GM19238 (cell line): ENCODE data around the gene KCNMA1.

Experiments
- DNase-seq: peaks from one replicate; pipeline ENCODE4 v3.0.0; 2011; ENCODE audit warnings: low spot score; ENCODE audit not compliant: insufficient read length

The KCNMA1 gene

DNA sequence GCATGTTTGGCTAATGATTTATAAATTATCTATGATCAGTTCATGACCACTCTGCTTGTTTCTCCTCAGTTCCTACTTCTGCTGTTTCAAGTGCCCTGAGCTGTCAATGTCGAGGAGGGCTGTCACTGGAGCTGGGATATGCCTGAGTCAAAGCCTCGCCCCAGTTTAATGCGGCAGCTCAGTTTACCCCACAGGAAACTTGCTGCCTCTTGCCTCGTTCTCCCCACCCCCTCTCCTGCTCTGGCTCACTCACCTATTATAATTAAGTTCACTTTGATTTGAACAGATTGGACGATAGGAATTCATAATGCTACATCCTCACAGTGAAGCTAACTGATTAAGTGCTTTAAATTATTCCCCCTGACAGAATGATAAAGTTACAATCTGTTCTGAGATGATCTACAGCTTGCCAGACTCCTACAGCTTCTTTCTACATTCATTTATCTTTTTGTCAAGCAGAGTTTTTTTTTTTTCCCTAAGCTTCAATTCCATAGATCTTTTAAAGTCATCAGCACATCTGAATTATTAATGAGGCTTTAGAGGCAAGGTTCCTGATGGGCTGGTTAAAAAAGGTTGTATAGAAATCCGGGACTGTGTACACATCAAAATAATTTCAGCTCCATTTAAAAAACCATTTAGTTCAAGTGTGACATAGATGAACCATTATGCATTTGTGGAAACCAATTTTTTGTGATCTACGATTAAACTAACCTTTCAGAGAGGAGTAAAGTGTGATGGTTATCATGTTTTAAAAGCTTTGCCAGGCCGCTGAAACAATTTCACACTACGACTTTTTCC is 758.3 kb downstream of the KCNMA1 start:
- DNase-seq = no peak

DNA sequence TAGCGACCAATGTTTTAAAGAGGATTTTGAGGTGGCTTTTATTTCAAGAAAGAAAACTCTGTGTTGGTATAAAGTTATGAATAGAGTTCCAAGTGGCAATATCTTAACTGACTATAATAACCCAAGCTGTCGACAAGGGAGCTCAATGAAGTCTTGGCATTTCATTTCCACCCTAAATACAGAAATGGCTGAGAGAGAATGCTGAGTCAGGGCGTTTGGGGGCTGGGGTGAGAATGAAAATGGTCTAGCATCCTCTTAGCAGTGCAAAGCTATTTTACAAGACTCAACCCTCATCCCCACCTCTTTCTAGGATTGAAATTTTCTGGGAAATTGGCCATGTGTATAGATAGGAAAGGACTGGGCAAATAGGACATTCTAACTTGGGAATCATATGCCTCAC is 759.1 kb downstream of the KCNMA1 start:
- DNase-seq = no peak

DNA sequence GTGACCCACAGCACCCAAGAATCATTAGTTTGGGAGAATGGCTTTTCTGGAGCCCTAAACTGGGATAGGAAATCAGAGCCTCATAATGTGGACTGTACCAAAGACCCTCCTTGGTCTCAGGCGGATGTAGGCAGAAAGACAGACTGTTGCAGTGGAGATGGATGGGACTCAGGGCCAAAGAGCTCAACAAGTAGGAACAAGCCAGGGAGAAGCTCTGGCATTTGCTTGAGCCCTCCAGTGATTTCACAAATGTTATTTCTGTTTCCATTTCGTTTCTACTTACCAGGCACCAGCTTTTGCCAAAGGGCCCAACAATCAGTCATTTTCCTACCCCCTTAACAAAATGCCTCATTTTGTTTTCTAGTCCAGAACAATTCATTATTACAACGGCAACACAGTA is 762.7 kb downstream of the KCNMA1 start:
- no peak for DNase-seq

DNA sequence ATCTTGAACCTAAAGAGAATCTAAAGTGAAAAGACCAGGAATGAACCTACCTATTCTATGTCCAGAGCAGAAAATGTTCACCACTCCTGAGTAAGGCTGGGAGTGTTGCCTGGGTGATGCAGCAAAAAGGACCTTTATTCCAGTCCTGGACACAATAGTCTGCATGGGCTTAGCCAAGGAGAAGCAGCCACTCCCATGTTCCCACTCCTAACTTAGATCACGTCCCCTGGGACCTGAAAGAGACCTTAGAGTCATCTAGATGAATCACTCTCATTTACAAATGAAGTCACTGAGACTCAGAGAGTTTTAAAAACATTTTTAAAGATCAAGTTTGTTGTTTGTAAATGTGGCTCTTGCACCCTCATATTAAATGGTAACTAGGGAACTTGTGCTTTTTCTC is 763.4 kb downstream of the KCNMA1 start:
- no peak for DNase-seq

DNA sequence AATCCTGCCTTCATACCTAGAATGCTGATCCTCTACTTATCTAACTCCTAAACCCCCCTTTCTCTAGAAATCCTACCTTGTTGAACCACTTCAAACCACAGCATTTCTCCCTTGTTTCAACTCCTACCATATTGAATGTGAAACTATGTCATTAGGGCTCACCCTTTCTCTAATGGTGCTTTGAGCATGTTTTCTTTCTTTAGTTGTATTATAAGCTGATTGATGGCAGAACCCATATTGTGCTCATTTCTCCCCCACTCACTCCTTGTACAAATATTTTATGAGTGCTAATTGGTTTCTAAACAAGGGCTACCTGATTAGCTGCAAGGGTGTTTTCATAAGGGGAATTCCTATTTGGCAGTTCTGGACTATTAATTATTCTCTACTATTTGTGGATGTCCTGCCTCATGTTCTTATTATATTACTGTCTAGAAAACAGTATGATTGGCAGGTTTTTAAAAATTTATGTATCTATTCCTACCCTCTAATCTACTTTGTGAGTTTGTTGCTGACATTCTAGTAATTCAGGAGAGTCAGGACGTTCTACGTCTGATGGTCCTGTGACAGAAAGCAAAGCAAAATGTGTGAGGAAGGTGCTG is 765.8 kb downstream of the KCNMA1 start:
- no peak for DNase-seq

DNA sequence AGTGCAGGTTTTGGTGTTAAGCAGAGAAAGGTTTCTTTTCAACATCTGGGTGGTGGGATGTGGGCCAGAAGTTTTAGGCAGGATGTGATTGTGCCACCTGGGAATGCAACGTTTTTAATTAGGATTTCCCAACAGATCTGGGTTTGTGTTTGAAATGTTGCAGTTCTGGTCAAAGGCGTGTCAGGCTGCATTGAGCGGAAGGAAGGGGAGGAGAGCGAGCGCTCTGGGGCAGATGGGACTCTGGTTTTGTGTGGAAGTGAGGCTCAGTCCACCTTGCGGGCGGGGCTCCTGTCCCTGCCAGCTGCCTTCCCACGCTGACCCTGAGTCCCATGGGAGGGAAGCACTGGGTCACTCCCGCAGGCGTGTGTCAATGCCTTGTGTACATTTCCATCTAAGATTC is 767.7 kb downstream of the KCNMA1 start:
- no peak for DNase-seq

DNA sequence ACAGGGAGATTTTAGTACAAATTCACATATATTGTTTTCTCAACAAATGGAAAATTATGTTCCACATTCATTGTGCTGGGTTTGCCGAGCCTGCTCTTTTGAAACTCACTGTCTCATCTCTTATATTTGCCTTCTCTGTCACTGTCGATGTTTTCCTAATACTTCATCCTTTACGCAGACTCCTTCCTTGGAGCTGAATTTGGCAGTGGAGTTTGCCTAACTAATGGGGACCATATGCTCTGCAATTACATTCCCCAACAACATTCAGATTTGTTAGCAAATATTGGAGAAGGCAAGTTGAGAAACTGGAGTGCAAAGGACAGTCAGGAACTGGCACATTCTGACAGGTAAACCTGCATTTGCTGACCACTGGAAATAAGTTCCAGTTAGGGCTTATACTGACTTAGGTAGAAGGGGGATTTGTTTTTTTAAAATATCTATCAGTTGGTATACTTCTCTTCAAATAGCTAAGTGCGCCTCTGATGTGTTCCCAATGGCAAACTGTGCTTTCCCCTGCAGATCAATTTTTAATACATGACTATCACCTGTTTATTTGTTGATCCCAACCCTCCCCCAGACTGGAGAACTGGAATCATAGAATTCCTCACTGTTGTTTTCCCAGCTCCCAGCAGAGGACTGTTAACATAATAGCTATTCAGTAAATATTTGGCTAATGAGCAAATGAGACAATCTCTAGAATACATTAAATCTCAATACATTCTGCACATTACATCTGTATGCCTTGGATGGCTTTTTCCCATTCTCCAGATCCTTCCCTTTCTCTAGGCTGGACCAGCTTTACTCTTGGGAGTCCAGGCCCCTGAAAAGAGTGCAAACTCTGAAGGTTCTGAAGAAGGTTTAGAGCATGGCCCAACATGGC is 769.3 kb downstream of the KCNMA1 start:
- no peak for DNase-seq

DNA sequence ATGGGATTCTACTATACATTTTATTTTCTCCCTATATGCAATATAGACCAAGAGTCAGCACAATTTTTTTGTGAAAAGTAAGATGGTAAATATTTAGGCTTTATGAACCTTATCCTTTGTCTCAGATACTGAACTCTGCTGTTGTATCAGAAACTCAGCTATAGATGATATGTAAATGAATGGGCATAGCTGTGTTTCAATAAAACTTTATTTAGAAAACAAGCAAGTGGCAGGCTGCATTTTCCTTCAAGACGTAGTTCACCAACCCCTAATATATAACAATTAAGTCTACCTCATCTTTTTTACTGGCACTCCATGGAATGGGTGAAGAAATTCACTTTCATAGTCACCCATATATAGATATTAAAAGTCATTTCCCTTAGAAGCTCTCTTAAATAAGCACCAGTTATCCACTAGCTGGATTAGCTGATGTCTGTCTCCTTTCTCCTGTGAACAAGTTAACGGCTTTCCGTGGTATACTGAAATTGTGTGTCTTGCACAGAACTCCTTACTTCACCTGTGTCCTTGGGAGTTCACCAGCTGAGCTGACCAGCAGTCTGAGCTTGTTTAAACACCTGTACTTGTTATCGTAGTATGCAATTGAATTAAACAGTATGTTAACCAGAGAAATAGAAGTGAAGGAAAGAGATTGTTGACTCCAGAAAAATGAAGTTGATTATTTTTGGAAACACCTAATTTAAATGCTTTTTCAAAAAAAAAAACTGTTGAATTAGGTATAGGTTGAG is 770.6 kb downstream of the KCNMA1 start:
- no peak for DNase-seq

DNA sequence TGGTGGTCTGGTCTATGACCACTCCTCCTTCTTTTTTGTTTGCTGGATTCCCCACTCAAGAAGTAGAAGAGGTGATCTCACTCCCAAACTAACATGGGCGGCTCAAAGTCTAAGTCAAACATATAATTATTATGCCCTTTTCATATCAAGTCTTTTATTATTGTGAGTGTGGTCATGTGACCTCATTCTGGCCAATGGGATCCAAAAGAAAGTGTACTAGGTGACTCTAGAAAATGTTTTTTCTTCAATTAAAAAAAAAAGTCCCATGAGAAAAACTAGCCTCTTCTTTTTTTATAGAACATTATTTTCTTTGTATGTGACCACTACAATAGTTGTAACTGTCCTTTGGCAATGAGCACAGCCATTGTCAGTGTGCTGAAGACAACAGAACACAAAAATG is 772.7 kb downstream of the KCNMA1 start:
- DNase-seq = no peak

DNA sequence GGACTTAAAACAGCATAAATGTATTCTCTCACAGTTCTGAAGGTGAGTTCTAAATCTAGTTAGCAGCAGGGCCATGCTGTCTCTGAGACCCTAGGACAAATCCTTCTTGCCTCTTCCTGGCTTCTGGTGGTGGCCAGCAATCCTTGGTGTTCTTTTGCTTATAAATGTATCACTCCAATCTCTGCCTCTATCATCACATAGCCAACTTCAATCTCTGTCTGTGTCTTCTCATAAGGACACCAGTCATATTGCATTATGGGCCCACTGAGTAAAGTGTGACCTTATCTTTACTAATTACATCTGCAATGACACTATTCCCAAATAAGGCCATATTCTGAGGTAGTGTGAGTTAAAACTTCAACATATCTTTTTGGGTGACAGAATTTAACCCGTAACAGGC is 778.9 kb downstream of the KCNMA1 start:
- DNase-seq = no peak

DNA sequence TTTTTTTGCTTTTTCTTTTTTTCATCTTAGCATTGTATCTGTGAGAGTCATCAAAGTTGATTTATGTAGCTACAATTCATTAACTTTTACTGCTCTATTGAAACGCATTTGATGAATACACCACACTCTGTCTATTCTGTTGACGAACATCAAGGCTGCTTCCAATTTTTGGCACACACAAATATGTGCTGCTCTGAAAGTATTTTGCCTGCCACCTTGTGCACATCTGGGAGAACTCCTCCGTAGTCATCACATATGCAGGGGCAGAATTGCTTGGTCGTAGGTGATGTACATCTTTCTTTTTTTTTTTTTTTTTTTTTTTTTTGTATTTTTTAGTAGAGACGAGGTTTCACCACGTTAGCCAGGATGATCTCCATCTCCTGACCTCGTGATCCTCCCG is 796.8 kb downstream of the KCNMA1 start:
- DNase-seq = no peak

DNA sequence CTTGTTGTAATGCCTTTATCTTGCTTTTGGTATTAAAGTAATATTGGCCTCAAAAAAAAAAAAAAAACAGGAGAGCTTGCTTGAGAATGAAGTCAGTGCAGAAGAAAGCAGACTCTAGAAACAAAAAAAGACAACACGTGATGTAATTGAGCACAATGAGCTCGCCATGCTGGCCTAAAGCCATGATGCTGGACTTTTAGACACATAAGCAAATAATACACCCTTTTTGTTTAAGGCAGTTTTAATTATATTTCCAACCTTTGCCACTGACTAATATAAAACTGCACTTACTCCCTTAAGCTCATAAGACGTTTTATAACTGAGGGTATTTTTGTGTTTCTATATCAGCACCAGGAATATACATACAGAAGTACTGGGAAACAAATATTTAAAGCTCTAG is 798.3 kb downstream of the KCNMA1 start:
- no peak for DNase-seq

DNA sequence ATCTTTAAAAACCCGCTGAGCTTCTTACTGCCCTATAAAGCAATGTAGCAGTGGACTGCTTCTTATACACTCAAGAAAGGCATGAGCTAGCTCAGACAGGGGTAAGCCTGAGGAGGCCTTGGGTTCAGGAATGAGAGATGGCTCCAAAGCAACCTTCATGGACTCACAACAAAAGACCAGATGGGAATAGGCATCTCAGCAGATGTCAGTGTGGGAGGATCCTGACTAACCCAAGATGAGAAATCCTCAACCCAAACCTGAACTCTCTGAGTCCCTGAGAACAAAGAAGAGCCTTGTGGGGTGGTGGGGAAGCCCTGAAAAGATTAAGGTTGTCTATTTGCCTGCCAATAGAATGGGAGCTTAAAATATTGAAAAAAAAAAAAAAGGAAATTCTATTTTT is 807.4 kb downstream of the KCNMA1 start:
- DNase-seq = no peak

DNA sequence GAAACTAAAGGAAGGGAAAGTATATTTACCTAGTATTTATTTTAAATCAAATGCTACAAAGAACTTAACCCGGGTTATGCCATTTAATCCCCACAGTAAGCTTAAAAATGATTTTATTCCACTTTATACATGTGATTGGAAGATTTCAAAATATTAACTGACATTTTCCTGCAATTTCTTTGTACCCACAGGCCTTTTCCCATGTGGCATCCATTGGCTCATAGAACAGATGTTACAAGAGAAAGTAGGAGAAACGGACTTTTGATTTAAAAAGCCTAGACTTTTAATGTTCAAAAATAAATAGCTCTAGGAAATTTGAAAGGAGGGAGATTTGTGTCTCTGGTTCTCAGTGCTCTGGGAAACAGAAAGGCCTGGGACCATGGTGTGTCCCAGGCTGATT is 807.9 kb downstream of the KCNMA1 start:
- no peak for DNase-seq
